Gastrocnemius medialis (tissue), 4 donors: ENCODE measurements around the gene ENHO.

Experiments used
- CTCF ChIP-seq, 5 experiments: fragments of 450-650 bp in 3 of 5; fragments of 200-600 bp in 2 of 5; sonication (generic) in 2 of 5; IDR thresholded peaks in 4 of 5; conservative IDR thresholded peaks in 1 of 5; 1 replicate in 4 of 5; 2 replicates in 1 of 5; pipeline ENCODE4 v1.5.1; 2016 to 2019; ENCODE audit warnings: antibody characterized with exemption in 5 of 5, mild to moderate bottlenecking in 3 of 5, moderate library complexity in 3 of 5
- POLR2A ChIP-seq, 2 donors: fragments of 450-650 bp; IDR thresholded peaks; one replicate each; pipeline ENCODE4 v1.6.1; 2017; ENCODE audit warnings: antibody characterized with exemption in 2 of 2, mild to moderate bottlenecking in 2 of 2, moderate library complexity in 2 of 2

GRCh38 chr9:34546102-34546833 lies 23.5 kb upstream of the ENHO start:
- TF ChIP-seq CTCF (IDR thresholded peaks at IDR 0.05 in 4 of 5, conservative IDR thresholded peaks at IDR 0.05 in 1 of 5) (no peak), POLR2A (IDR thresholded peaks at IDR 0.05) (no peak)
